Measurements from ENCODE around the gene DNMT3A.
A peak's percentile ranks its signal among the peaks of the same experiment; 100 is the strongest.

Gene DNMT3A

DNA sequence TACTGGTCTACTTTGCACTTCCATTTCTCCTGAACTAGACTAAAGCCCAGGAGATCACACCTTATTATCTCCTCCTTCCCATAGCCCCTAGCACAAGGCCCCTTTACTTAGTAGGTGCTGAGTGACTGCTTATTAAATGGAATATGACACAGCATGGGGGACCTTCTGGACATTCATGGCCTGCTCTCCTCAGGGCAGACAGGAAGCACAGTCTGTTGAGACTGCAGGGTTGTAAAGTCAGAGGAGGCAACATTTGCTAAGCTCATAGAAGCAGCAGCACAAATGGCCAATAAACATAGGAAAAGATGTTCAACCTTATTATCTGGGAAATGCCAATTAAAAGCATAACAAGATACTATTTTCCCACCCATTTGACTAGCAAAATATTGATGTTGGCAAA, 75.3 kb downstream of the DNMT3A start:
- Histone ChIP-seq H3K9me3 (ENCODE audit: control insufficient read depth in 5 of 5, low read length in 5 of 5) (no peaks in the 10 kb centered on the region), H3K27me3 (ENCODE audit: control insufficient read depth in 5 of 5, insufficient read depth in 4 of 5, low read length in 5 of 5) (no peaks in the 10 kb centered on the region), H3K36me3 (ENCODE audit: control insufficient read depth in 5 of 5, insufficient read depth in 5 of 5, low read length in 5 of 5) (peaks cover 0 to 44% (median 25%) of the 10 kb centered on the region in 5 donors), H3K4me3 (ENCODE audit: low read depth in 1 of 5, low read length in 5 of 5) (no peak overlapping the region), H3K9ac (ENCODE audit: low read length in 5 of 5) (no peak overlapping the region), H3K4me1 (ENCODE audit: control insufficient read depth in 5 of 5, insufficient read depth in 5 of 5, low read length in 5 of 5) (peaks cover 0 to 18% (median 7%) of the 10 kb centered on the region in 5 donors), H3K27ac (ENCODE audit: low read depth, low read length) (no peak overlapping the region)

DNA sequence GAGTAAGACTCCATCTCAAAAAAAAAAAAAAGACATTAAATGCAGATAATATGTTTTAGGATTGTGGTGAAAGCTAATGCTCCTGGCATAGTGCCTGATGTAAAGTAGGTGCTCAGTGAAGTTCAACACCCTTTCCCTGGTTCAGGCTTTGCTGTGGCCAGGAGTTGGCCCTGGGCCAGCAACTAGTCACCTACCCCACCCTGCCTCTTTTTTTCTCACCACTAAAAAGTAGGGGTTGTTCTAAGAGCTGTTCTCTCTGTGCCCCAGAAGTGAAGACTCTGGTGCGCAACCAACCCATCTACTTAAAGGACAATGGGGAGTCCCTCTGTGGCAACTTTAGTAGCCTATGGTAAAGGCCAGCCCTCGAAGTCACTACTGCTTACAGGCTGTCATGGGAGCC, 75.9 kb downstream of the DNMT3A start:
- H3K4me3 ChIP-seq (ENCODE audit: low read depth in 1 of 5, low read length in 5 of 5): no peak overlapping the region
- peaks cover 0 to 41% (median 24%) of the 10 kb centered on the region in 5 donors for H3K36me3 ChIP-seq (ENCODE audit: control insufficient read depth in 5 of 5, insufficient read depth in 5 of 5, low read length in 5 of 5)
- H3K27me3 ChIP-seq (ENCODE audit: control insufficient read depth in 5 of 5, insufficient read depth in 4 of 5, low read length in 5 of 5): no peaks in the 10 kb centered on the region
- peaks cover 0 to 18% (median 7%) of the 10 kb centered on the region in 5 donors for H3K4me1 ChIP-seq (ENCODE audit: control insufficient read depth in 5 of 5, insufficient read depth in 5 of 5, low read length in 5 of 5)
- H3K9ac ChIP-seq (ENCODE audit: low read length in 5 of 5): no peak overlapping the region
- H3K27ac ChIP-seq (ENCODE audit: low read depth, low read length): no peak overlapping the region
- H3K9me3 ChIP-seq (ENCODE audit: control insufficient read depth in 5 of 5, low read length in 5 of 5): no peaks in the 10 kb centered on the region

DNA sequence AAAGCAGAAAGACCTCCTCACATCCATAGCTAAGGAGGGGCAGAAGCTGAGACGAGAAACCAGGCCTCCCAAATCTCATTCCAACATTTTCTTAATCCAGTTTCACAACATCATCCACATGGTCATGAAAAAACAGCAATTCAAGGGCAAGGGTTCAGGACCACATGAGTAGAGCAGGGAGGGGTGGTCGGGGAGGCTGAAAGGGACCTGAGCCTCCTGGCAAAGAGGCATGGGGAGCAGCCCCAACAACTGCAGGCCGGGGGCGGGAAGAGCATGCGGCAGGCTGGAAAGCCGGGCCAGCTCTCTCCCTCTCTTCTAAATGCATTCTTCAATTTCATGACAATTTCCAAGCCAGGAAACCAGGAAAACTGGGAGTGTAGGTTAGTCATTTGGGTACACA, 76.7 kb downstream of the DNMT3A start:
- no peak overlapping the region for H3K9ac ChIP-seq (ENCODE audit: low read length in 5 of 5)
- no peak overlapping the region for H3K4me3 ChIP-seq (ENCODE audit: low read depth in 1 of 5, low read length in 5 of 5)
- H3K4me1 ChIP-seq (ENCODE audit: control insufficient read depth in 5 of 5, insufficient read depth in 5 of 5, low read length in 5 of 5): peaks cover 0 to 18% (median 7%) of the 10 kb centered on the region in 5 donors
- H3K27me3 ChIP-seq (ENCODE audit: control insufficient read depth in 5 of 5, insufficient read depth in 4 of 5, low read length in 5 of 5): no peaks in the 10 kb centered on the region
- no peaks in the 10 kb centered on the region for H3K9me3 ChIP-seq (ENCODE audit: control insufficient read depth in 5 of 5, low read length in 5 of 5)
- peak overlapping the region; percentile 0 for H3K27ac ChIP-seq (ENCODE audit: low read depth, low read length)
- H3K36me3 ChIP-seq (ENCODE audit: control insufficient read depth in 5 of 5, insufficient read depth in 5 of 5, low read length in 5 of 5): peaks cover 0 to 42% (median 26%) of the 10 kb centered on the region in 5 donors

DNA sequence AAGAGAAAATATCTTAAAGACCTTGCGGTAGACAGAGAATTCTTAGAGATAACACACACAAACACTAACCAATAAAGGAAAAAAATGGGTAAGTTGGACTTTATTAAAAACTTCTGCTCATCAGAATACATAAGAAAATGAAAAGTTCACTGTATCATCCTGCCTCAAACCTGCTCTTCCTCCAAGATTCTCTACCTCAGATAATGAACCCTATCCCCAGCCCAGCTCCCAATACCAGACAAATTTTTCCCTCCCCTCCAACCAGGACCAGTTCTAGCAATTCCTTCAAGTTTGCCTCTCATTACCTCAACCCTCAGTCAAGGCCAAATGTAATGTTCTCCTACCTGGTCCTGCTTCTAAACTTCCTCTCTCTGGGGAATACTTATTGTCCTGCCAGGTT, 79.4 kb downstream of the DNMT3A start:
- no peaks in the 10 kb centered on the region for H3K9me3 ChIP-seq (ENCODE audit: control insufficient read depth in 5 of 5, low read length in 5 of 5)
- no peak overlapping the region for H3K4me3 ChIP-seq (ENCODE audit: low read depth in 1 of 5, low read length in 5 of 5)
- H3K27me3 ChIP-seq (ENCODE audit: control insufficient read depth in 5 of 5, insufficient read depth in 4 of 5, low read length in 5 of 5): no peaks in the 10 kb centered on the region
- peaks cover 0 to 34% (median 19%) of the 10 kb centered on the region in 5 donors for H3K36me3 ChIP-seq (ENCODE audit: control insufficient read depth in 5 of 5, insufficient read depth in 5 of 5, low read length in 5 of 5)
- no peak overlapping the region for H3K27ac ChIP-seq (ENCODE audit: low read depth, low read length)
- peaks cover 4 to 14% (median 11%) of the 10 kb centered on the region in 5 donors for H3K4me1 ChIP-seq (ENCODE audit: control insufficient read depth in 5 of 5, insufficient read depth in 5 of 5, low read length in 5 of 5)
- no peak overlapping the region for H3K9ac ChIP-seq (ENCODE audit: low read length in 5 of 5)

DNA sequence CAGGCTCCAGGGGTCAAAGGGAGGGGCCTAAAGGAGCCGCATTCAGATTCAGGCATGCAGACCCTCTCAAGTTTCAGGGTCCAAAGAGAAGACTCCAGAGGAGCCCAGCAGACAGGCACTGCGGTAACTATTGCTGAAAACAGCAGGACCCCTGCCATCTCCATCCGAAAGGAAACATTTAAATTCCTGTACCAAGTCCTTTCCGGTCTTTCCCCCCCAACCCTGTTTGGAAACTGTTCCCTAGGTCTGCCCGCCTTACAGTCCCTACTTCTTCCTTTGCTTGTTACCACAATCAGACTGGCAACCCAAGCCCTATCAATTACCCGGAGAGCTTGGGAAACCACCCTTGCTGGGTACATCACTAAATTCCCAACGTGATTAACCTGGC, 82.0 kb downstream of the DNMT3A start:
- peaks cover 4 to 18% (median 6%) of the 10 kb centered on the region in 5 donors for H3K4me1 ChIP-seq (ENCODE audit: control insufficient read depth in 5 of 5, insufficient read depth in 5 of 5, low read length in 5 of 5)
- H3K27ac ChIP-seq (ENCODE audit: low read depth, low read length): no peak overlapping the region
- H3K9ac ChIP-seq (ENCODE audit: low read length in 5 of 5): no peak overlapping the region
- H3K9me3 ChIP-seq (ENCODE audit: control insufficient read depth in 5 of 5, low read length in 5 of 5): no peaks in the 10 kb centered on the region
- no peaks in the 10 kb centered on the region for H3K27me3 ChIP-seq (ENCODE audit: control insufficient read depth in 5 of 5, insufficient read depth in 4 of 5, low read length in 5 of 5)
- H3K4me3 ChIP-seq (ENCODE audit: low read depth in 1 of 5, low read length in 5 of 5): no peak overlapping the region
- H3K36me3 ChIP-seq (ENCODE audit: control insufficient read depth in 5 of 5, insufficient read depth in 5 of 5, low read length in 5 of 5): peaks cover 2 to 44% (median 31%) of the 10 kb centered on the region in 5 donors

DNA sequence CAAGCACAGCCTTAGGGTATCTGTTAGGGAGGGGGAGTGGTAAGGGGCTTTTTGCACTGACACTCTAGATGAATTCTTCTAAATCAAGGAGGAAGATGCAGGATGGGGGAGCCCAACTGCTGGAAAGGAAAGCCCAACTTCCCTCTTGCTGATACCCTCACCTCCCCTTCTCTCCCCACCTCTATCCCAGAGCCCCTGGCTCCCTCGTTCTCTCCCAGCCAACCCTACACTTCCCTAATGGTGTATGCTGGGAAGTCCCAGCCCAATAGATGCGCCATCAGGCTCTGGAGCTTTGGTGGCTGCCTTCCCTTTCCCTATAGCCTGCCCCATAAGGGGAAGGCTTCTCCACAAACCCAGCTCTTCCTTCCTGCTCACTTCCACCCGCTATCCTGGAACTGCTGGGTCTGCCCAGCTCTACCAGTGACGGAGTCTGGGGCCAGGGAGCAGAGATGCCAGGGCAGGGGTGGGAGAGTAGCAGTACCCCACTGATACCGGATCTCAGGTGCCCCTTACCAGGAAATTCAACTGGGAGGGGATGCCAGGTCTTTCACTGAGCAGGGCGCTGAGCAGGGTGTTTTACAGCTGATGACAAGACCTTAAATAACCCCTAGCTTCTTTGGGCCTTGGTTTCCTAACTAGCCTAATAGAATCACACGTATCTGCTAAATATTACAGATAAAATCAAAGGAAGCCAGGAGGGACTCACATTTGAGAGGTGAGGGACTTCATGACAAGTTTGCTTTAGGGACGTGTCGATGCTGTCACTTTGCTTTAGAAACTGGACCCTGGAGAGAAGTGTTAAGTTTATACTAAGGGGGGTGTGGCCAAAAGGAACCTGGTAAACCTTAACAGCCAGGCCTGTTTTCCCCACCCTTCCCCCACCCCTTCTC, 82.6 kb downstream of the DNMT3A start:
- Histone ChIP-seq H3K9me3 (ENCODE audit: control insufficient read depth in 5 of 5, low read length in 5 of 5) (no peaks in the 10 kb centered on the region), H3K27ac (ENCODE audit: low read depth, low read length) (no peak overlapping the region), H3K4me3 (ENCODE audit: low read depth in 1 of 5, low read length in 5 of 5) (no peak overlapping the region), H3K27me3 (ENCODE audit: control insufficient read depth in 5 of 5, insufficient read depth in 4 of 5, low read length in 5 of 5) (no peaks in the 10 kb centered on the region), H3K9ac (ENCODE audit: low read length in 5 of 5) (no peak overlapping the region), H3K4me1 (ENCODE audit: control insufficient read depth in 5 of 5, insufficient read depth in 5 of 5, low read length in 5 of 5) (peaks cover 2 to 18% (median 4%) of the 10 kb centered on the region in 5 donors), H3K36me3 (ENCODE audit: control insufficient read depth in 5 of 5, insufficient read depth in 5 of 5, low read length in 5 of 5) (peaks cover 2 to 46% (median 34%) of the 10 kb centered on the region in 5 donors)

DNA sequence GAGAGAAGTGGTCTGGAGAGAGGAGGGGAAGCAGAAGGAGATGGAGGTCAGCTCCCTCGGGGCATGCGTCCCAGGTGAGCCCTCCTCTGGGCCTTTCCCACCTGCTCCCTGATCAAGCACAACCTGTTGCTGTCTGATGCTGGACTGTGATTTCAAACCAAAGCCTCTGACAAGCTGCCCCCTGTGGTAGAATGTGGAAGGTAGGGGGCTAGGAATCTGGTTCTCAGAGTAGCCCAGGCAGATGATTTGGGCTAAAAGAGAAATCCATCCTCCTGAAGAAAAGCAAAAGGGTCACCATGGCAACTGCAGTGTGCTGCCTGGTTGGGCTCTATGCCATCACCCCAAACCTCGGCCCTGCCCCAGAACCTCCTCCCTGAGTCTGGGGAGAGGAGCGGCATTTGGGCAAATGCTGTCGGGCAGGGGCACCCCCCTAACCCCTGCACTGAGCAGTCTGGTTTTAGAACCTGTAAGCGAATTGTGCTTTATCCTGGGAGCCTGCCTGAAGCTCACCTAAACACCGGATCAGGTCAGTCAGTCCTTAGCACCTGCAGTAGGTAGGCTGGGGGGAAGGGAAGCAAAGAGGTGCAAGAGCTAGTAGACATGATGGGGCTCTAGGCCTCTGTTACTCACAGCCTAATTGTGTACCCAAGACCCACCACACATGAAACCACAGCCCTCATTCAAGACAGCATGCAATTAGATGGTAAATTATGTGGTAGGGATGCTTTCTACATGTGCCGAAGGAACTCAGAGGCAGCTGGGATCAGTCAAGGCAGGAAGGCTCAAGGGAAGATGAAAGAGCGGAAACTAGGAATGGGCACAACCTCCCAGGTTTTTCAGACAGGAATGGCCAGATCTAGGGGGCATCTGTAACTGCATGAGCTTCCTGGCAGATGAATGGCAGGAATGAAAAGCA, 83.5 kb downstream of the DNMT3A start:
- Histone ChIP-seq H3K27ac (ENCODE audit: low read depth, low read length) (peak overlapping the region; percentile 17), H3K9me3 (ENCODE audit: control insufficient read depth in 5 of 5, low read length in 5 of 5) (no peaks in the 10 kb centered on the region), H3K27me3 (ENCODE audit: control insufficient read depth in 5 of 5, insufficient read depth in 4 of 5, low read length in 5 of 5) (no peaks in the 10 kb centered on the region), H3K9ac (ENCODE audit: low read length in 5 of 5) (no peak overlapping the region), H3K4me1 (ENCODE audit: control insufficient read depth in 5 of 5, insufficient read depth in 5 of 5, low read length in 5 of 5) (peaks cover 0 to 14% (median 4%) of the 10 kb centered on the region in 5 donors), H3K36me3 (ENCODE audit: control insufficient read depth in 5 of 5, insufficient read depth in 5 of 5, low read length in 5 of 5) (peaks cover 2 to 41% (median 34%) of the 10 kb centered on the region in 5 donors), H3K4me3 (ENCODE audit: low read depth in 1 of 5, low read length in 5 of 5) (no peak overlapping the region)

DNA sequence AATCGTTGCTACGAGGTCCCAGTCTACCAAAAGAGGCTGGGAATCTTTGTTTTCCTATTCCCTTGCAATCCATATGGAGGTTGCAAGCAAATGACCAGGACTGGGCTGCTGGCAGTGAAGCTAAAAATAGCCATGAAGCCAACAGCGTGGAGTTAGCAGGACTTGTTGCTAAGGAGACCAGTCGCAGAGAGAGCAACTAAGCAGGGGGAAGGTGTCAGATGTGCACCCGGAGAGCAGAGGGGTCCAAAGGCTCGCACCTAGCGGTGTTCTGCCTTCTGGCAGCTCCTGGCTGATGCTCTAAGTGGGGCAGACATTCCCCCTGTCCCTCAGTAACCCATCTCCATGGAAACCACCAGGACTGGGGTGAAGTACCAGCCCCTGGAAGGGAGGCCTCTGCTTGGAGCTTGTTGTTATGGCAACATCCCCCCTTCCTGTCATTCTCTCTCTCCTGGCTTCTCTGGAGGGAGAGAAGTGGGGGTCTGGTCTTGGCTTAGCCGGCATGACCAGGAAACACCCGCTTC, 84.6 kb downstream of the DNMT3A start:
- H3K9me3 ChIP-seq (ENCODE audit: control insufficient read depth in 5 of 5, low read length in 5 of 5): no peaks in the 10 kb centered on the region

DNA sequence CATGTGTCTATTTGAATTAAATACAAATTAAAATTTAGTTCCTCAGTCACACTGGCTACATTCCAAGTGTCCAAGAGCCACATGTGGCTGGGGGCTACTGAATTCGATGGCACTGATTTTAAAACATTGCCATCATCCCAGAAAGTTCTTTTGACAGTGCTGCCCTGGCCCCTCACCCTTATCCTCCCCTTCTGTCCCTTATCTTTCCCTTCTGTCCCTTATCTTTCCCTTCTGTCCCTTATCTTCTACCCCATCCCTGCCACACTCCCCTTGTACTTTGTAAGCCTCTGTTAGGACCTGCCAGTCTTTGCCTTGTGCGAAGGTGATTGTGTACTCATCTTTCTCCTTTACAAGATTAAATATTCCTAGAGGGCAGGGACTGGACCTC, 85.2 kb downstream of the DNMT3A start:
- no peak overlapping the region for H3K4me3 ChIP-seq (ENCODE audit: low read depth in 1 of 5, low read length in 5 of 5)
- H3K9me3 ChIP-seq (ENCODE audit: control insufficient read depth in 5 of 5, low read length in 5 of 5): no peaks in the 10 kb centered on the region
- no peak overlapping the region for H3K9ac ChIP-seq (ENCODE audit: low read length in 5 of 5)
- H3K27ac ChIP-seq (ENCODE audit: low read depth, low read length): no peak overlapping the region
- peaks cover 2 to 39% (median 34%) of the 10 kb centered on the region in 5 donors for H3K36me3 ChIP-seq (ENCODE audit: control insufficient read depth in 5 of 5, insufficient read depth in 5 of 5, low read length in 5 of 5)
- H3K4me1 ChIP-seq (ENCODE audit: control insufficient read depth in 5 of 5, insufficient read depth in 5 of 5, low read length in 5 of 5): peaks cover 4 to 24% (median 13%) of the 10 kb centered on the region in 5 donors
- no peaks in the 10 kb centered on the region for H3K27me3 ChIP-seq (ENCODE audit: control insufficient read depth in 5 of 5, insufficient read depth in 4 of 5, low read length in 5 of 5)

More for the DNA sequence above, 84.6 kb downstream of the DNMT3A start:
- Histone ChIP-seq H3K27me3 (ENCODE audit: control insufficient read depth in 5 of 5, insufficient read depth in 4 of 5, low read length in 5 of 5) (no peaks in the 10 kb centered on the region), H3K4me1 (ENCODE audit: control insufficient read depth in 5 of 5, insufficient read depth in 5 of 5, low read length in 5 of 5) (peaks cover 4 to 19% (median 7%) of the 10 kb centered on the region in 5 donors), H3K9ac (ENCODE audit: low read length in 5 of 5) (peak overlapping the region in 1 of 5 donors; percentile 30), H3K4me3 (ENCODE audit: low read depth in 1 of 5, low read length in 5 of 5) (no peak overlapping the region), H3K27ac (ENCODE audit: low read depth, low read length) (no peak overlapping the region), H3K36me3 (ENCODE audit: control insufficient read depth in 5 of 5, insufficient read depth in 5 of 5, low read length in 5 of 5) (peaks cover 2 to 39% (median 34%) of the 10 kb centered on the region in 5 donors)

Data from subcutaneous abdominal adipose tissue (tissue), 5 donors.